ENCODE measurements around the gene PIGS.

The PIGS gene

GRCh38 chr17:28549236-28550132 lies 21.8 kb downstream of the PIGS start:
- no peak for DNase-seq

DNA sequence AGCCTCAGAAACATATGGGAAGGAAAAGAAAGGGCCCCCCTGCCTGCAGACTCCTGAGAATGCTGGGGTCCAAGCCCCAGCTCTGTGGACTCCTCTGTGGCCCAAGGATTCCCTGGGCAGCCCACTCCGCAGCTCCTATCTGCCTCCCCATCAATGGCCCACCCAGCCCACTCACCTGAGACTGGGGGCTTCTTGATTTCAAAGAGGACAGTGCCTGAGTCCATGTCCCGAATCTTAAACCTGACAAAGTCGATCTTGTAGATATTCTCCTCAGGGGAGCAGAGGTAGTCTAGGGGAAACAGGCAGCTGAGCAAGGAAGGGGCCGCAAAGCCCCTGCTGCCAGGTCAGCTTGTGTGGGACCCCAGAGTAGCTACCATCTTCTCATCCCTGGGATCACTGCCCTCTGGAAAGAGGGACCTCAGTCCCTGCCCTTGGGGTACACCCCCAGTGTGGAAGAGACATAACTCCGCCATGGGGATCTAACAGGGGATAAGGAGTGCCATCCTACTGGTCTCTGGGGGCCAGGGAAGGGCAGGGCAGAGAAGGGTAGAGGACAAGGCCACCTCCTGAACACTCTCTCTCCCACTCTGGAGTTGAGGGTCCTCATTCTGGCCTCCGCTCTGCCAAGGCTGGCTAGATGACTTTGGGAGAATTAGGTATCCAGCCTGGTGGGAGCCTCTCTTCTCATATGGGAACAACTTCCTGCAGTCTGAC lies 22.8 kb downstream of the PIGS start:
- no peak for DNase-seq

GRCh38 chr17:28547623-28548416 lies 23.5 kb downstream of the PIGS start:
- DNase-seq: peak; percentile 43

DNA sequence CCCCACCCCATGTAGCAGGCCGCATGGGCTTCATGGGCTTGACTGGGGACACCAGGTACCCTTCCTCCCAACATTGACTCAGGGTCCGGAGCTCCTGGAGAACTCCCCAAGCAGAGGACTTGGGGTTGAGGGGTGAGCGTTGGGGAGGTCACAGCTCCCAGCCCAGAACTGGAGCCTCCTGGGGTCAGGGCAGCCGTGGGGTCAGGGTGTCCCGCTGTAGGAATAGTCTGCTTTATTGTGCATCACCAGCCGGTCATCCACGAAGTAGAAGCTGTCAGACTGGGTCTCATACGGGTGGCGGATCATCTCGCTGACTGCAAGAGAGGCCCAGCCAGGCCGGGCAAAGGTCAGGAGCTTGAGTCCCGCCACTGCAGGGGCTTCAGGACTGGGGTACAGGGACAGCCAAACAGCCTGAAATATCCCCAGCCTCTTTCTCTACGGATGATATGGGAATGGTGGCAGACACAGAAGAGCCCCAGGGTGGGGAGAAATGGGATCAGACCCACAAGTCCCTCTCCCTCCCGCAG lies 24.2 kb downstream of the PIGS start:
- DNase-seq: no peak

DNA sequence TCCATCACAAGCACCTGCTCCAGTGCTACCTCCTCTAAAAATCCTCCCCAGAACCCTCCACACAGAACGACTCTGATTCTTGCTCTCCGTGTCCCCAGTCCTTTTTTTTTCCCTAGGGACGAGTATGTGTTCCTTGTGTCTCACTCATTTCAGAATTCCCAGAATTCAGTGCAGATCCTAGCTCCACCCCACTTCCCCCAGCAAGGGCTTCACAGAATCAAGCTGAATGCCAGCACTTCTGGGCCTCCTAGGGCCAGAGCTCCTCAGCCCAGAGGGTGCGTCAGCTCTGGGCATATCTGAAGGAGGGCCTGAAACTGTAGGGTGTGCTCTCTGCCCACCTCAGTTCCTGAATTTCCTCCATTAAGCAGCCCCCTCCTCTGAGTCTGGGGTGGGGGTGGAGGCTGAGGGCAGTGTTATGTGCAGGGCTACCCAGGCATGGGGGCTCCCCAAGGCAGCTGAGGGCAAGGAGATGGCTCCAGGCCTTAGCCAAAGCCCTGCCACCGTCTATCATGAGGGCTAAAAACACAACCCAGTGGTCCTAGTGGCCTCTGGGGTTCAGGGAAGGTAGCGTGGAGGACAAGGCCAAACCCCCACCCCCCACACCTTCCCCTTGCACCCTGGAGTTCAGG lies 25.4 kb downstream of the PIGS start:
- no peak for DNase-seq

GRCh38 chr17:28545141-28545503 lies 26.2 kb downstream of the PIGS start:
- no peak for DNase-seq

DNA sequence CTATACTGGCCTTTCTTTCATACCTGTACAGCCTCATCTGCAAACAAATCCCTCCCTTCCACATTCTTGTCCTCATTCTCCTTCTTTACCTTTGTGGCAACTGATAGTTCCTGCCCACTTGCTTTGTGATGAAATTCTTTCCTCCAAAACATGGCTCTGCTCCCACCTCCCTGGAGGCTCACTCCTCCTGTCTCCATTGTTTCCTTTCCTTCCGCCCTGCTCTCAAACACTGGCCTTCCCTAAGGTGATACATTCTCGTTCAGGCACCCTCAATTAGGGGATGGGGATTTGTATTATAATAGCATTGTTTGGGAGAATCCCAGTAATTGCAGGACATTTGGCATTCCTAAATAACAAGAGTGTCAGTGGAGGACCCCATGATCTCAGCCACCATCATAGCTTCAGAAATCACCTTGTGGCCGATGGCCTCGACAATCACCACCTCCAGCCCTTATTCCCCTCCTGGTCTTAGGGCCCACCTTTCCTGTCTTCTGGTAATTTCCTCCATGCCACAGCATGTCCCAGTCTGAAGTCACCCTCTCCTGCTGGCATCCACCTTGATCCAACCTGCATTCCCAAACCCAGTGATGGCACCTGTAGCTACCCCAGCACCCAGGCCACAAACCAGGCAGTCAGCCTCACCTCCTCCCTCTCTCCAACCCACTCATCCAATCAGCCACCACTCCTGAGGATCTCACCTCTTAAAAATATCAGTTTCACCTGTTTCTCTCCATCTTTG lies 26.8 kb downstream of the PIGS start:
- DNase-seq: no peak

- no peak for DNase-seq
Measured at GRCh38 chr17:28541439-28541838, 29.9 kb downstream of the PIGS start.

GRCh38 chr17:28540231-28540630 lies 31.1 kb downstream of the PIGS start:
- no peak for DNase-seq

- no peak for DNase-seq
Measured at GRCh38 chr17:28538296-28538895, 32.9 kb downstream of the PIGS start.

DNA sequence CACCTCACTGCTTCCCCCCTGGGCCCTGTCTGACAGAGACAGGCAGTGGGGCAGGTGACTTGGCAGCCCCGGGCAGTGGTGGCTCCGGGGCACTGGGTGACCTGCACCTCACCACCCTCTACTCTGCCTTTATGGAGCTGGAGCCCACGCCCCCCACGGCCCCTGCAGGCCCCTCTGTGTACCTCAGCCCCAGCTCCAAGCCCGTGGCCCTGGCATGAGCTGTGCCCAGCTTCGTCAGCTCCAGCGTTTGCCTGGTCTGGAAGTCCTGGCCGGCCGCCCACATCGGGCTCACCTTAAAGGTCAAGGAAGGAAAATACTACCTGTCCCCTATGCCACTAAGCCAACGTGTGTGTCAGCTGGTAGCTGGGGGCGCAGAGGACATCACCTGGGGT lies 34.1 kb downstream of the PIGS start:
- no peak for DNase-seq

DNA sequence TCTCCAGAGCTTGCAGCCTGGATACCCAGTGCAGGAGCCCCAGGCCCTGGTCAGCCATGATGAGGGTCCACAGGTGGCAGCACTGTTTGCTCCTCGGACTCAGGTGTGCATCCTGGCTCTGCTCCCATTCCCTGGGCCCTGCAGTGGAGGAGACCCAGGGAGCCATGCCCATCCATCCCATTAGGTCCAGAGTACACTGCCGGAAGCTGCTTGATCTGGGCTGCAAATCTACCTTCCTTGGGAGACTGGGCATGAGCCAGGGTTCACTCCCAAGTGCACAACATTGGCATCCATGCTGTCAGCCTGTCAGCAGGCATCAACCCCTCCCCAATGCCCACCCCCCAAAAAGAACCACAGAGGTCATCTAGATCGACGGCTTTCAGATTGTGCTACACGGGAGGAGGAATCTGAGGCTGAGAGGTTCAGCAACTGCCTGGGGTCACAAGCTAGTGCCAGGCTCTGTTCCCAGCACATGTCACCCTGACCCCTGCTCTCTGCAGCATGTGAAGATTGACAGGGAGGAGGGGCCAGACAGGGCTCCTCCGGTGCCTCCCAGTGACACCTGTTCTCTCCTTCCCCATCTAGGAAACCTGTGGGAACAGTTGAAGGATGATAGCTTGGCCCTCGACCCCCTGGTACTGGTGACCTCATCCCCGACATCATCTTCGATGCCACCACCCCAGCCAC lies 34.6 kb downstream of the PIGS start:
- DNase-seq: no peak

GRCh38 chr17:28534740-28535375 lies 36.5 kb downstream of the PIGS start:
- DNase-seq: no peak

GRCh38 chr17:28533091-28533807 lies 38.1 kb downstream of the PIGS start:
- no peak for DNase-seq

- no peak for DNase-seq
Measured at GRCh38 chr17:28532050-28532960, 39.0 kb downstream of the PIGS start.

GRCh38 chr17:28530926-28531325 lies 40.4 kb downstream of the PIGS start:
- DNase-seq: no peak

DNA sequence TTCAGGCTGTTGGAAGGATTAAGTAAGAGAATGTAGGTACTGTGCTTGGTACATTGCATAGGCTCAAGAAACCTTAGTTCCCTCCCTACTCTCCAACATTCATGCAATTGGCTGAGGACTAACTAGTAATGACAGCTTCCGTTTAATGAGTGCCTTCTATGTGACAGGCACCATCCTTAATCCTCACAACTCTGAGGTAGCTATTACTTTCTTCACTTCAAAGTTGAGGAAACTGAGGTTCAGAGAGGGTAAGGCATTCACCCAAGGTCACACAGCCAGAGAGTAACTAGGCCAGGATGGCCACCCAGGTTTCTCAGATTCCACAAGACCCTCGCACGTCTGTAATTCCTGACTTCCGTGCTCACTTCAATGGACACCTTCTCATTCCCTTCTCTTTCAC lies 41.1 kb downstream of the PIGS start:
- no peak for DNase-seq

DNA sequence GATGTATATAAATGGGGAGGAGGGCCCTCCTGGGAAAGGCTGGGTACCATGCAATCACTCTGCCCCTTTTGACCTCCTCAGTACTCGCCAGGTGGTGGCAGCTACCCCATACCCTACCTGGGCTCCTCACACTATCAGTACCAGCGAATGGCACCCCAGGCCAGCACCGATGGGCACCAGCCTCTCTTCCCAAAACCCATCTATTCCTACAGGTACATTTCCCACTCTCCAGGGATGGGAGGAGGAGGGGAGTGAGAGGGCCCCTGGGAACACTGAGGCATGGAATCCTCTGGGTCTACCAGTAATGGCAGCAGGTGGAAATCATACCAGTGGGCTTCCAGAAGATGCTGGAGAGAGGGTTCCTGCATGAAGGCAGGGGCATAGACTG lies 42.3 kb downstream of the PIGS start:
- DNase-seq: no peak

Measured in NCI-H774 (cell line).